Mammary epithelial cell (primary cell): ENCODE data around the gene DNAJC1.

ENCODE experiments used
- CTCF ChIP-seq, 2 donors: IDR thresholded peaks in 1 of 2; conservative IDR thresholded peaks in 1 of 2; 2 replicates each; pipeline ENCODE4 v1.5.1; 2011 to 2012; ENCODE audit warnings: inconsistent platforms in 2 of 2, low read length in 2 of 2, mild to moderate bottlenecking in 2 of 2, control low read depth in 1 of 2, low read depth in 1 of 2; ENCODE audit not compliant: insufficient read depth in 1 of 2; ENCODE audit errors: extremely low read depth in 1 of 2
- EZH2 ChIP-seq: IDR thresholded peaks from 2 replicates; pipeline ENCODE4 v1.6.1; 2012; ENCODE audit warnings: low read length, inconsistent platforms, borderline replicate concordance

GRCh38 chr10:22022257-22023032 lies 18.9 kb upstream of the DNAJC1 start:
- TF ChIP-seq CTCF (conservative IDR thresholded peaks at IDR 0.05 in 1 of 2, IDR thresholded peaks at IDR 0.05 in 1 of 2; ENCODE audit: extremely low read depth in 1 of 2, insufficient read depth in 1 of 2, low read depth in 1 of 2, low read length in 2 of 2) = no peak
- no peak for TF ChIP-seq EZH2
